Transverse colon (tissue), 4 donors: ENCODE results near the gene SBSN. TPM values are rescaled to one million over a fixed set of nuclear protein-coding genes. Genes with fewer than 3 reads are reported as not detected.

Experiments used
- DNase-seq: peaks from one replicate; pipeline ENCODE4 v3.0.0-alpha.2; 2019
- H3K27ac ChIP-seq, 4 donors: fragments of 200-600 bp; sonication (generic); 2 replicates each; pipeline ENCODE4 v1.5.1; 2016 to 2018; ENCODE audit warnings: inconsistent platforms in 4 of 4
- H3K27me3 ChIP-seq: fragments of 200-600 bp; sonication (generic); 2 replicates; pipeline ENCODE4 v1.5.1; 2017; ENCODE audit warnings: inconsistent platforms
- H3K36me3 ChIP-seq, 4 donors: fragments of 200-600 bp; sonication (generic); 2 replicates each; pipeline ENCODE4 v1.5.1; 2017 to 2019; ENCODE audit warnings: inconsistent platforms in 4 of 4
- H3K4me1 ChIP-seq, 4 donors: fragments of 200-600 bp; sonication (generic); 2 replicates each; pipeline ENCODE4 v1.5.1; 2017 to 2020; ENCODE audit warnings: inconsistent platforms in 4 of 4
- H3K4me3 ChIP-seq, 4 donors: fragments of 200-600 bp; sonication (generic); 1 replicate in 1 of 4; 2 replicates in 3 of 4; pipeline versions ENCODE4 v1.5.1 to v1.6.1; 2017 to 2019; ENCODE audit warnings: inconsistent platforms in 4 of 4
- H3K9me3 ChIP-seq, 2 donors: fragments of 200-600 bp; sonication (generic); 2 replicates each; pipeline ENCODE4 v1.5.1; 2017 to 2019; ENCODE audit warnings: inconsistent platforms in 2 of 2
- CTCF ChIP-seq, 5 experiments: fragments of 200-600 bp in 3 of 5; fragments of 450-650 bp in 2 of 5; sonication (generic) in 3 of 5; IDR thresholded peaks; 1 replicate in 2 of 5; 2 replicates in 3 of 5; pipeline ENCODE4 v1.5.1; 2016 to 2017; ENCODE audit warnings: antibody characterized with exemption in 5 of 5, inconsistent platforms in 3 of 5, mild to moderate bottlenecking in 2 of 5, moderate library complexity in 1 of 5
- EP300 ChIP-seq: sonication (generic); formaldehyde crosslinking; IDR thresholded peaks from one replicate; pipeline ENCODE4 v1.6.1; 2017; ENCODE audit warnings: antibody characterized with exemption, low read depth
- POLR2A ChIP-seq: fragments of 450-650 bp; IDR thresholded peaks from one replicate; pipeline ENCODE4 v1.6.1; 2016; ENCODE audit warnings: antibody characterized with exemption, mild to moderate bottlenecking, moderate library complexity
- POLR2AphosphoS5 ChIP-seq, 3 donors: sonication (generic); formaldehyde crosslinking; IDR thresholded peaks; one replicate each; pipeline ENCODE4 v1.6.1; 2016; ENCODE audit warnings: antibody characterized with exemption in 3 of 3
- WGBS, 2 donors: methylation state at CpG; one replicate each; pipeline ENCODE4 v1.1.5; 2018; ENCODE audit warnings: low coverage in 1 of 2; 5-methylcytosine and 5-hydroxymethylcytosine counted together
- in situ Hi-C, 4 donors: fragments of 200-750 bp; cut with MboI; loops; one replicate each; pipeline versions ENCODE4 v1.15.0 to v1.15.1; 2017; ENCODE audit warnings: low sequenced_read_pairs in 3 of 4, low pct_ligation_motif_present in 1 of 4, low pct_unique_long_range_greater_than_20kb in 1 of 4
- intact Hi-C: fragments of 100-400 bp; cut with DNase I; formaldehyde crosslinking; loops from one replicate; pipeline ENCODE4 v1.15.1; 2023; ENCODE audit warnings: low total_unique reads
- total RNA-seq, 4 donors: library from RNA; depleted of rRNA; stranded (reverse); fragments of >200 nt; gene quantifications; one replicate each; pipeline ENCODE4 v1.1.0, GENCODE V29; 2016

The SBSN gene
- total RNA-seq, 4 donors from 2014 or later: not detected

GRCh38 chr19:35559281-35559659 lies 31.2 kb upstream of the SBSN start:
- in situ Hi-C loops: no loop called here
- WGBS, 2 donors: 43% methylated on average over 11 of the region's 11 CpGs; no CpG with 5 or more reads in 1 of the 2 donors

GRCh38 chr19:35558400-35559280 lies 30.5 kb upstream of the SBSN start:
- no peaks in the 10 kb centered on the region for H3K9me3 ChIP-seq
- H3K27ac ChIP-seq: no peak overlapping the region
- DNase-seq: no peak
- H3K4me3 ChIP-seq: peak overlapping the region in 1 of 4 donors; percentile 37
- TF ChIP-seq POLR2A (no peak), CTCF (IDR thresholded peaks at IDR 0.05) (no peak), POLR2AphosphoS5 (IDR thresholded peaks at IDR 0.05) (no peak), EP300 (no peak)
- WGBS, 2 donors: 57 to 90% methylated on average over 2 to 33 of the region's 53 CpGs
- peaks cover 0 to 12% (median 9%) of the 10 kb centered on the region in 4 donors for H3K4me1 ChIP-seq
- in situ Hi-C loops: no loop called here
- peaks cover 48% of the 10 kb centered on the region for H3K27me3 ChIP-seq
- intact Hi-C loops: no loop called here
- no peaks in the 10 kb centered on the region for H3K36me3 ChIP-seq

More at GRCh38 chr19:35559281-35559659, 31.2 kb upstream of the SBSN start:
- Histone ChIP-seq H3K4me1 (peaks cover 0 to 12% (median 9%) of the 10 kb centered on the region in 4 donors), H3K9me3 (no peaks in the 10 kb centered on the region), H3K27ac (no peak overlapping the region), H3K27me3 (peaks cover 48% of the 10 kb centered on the region), H3K36me3 (no peaks in the 10 kb centered on the region), H3K4me3 (no peak overlapping the region)
- intact Hi-C loops: no loop called here
- no peak for DNase-seq
- TF ChIP-seq CTCF (IDR thresholded peaks at IDR 0.05) (no peak), POLR2A (no peak), POLR2AphosphoS5 (IDR thresholded peaks at IDR 0.05) (no peak), EP300 (no peak)

- intact Hi-C loops (no loop called here), in situ Hi-C loops (no loop called here)
- TF ChIP-seq CTCF (IDR thresholded peaks at IDR 0.05): no peak
- TF ChIP-seq EP300: no peak
- TF ChIP-seq POLR2AphosphoS5 (IDR thresholded peaks at IDR 0.05): no peak
- TF ChIP-seq POLR2A: no peak
- Histone ChIP-seq H3K9me3 (no peaks in the 10 kb centered on the region), H3K4me3 (peak overlapping the region in 1 of 4 donors; percentile 37), H3K27me3 (peaks cover 48% of the 10 kb centered on the region), H3K36me3 (no peaks in the 10 kb centered on the region), H3K27ac (no peak overlapping the region), H3K4me1 (peaks cover 0 to 12% (median 9%) of the 10 kb centered on the region in 4 donors)
- peak; percentile 50 for DNase-seq
- WGBS, 2 donors: 10 to 16% methylated on average over 4 to 56 of the region's 60 CpGs
These were observed 29.7 kb upstream of the SBSN start for GRCh38 chr19:35557539-35558399.

GRCh38 chr19:35556846-35557538 lies 28.9 kb upstream of the SBSN start:
- Histone ChIP-seq H3K27me3 (peaks cover 47% of the 10 kb centered on the region), H3K4me3 (no peak overlapping the region), H3K27ac (no peak overlapping the region), H3K9me3 (no peaks in the 10 kb centered on the region), H3K36me3 (no peaks in the 10 kb centered on the region), H3K4me1 (peaks cover 0 to 12% (median 9%) of the 10 kb centered on the region in 4 donors)
- intact Hi-C loops: no loop called here
- DNase-seq: no peak
- WGBS, 2 donors: 82 to 84% methylated on average over 16 of the region's 16 CpGs
- in situ Hi-C loops: no loop called here
- TF ChIP-seq EP300 (no peak), POLR2AphosphoS5 (IDR thresholded peaks at IDR 0.05) (no peak), CTCF (IDR thresholded peaks at IDR 0.05) (no peak), POLR2A (no peak)
